Measurements from ENCODE around the gene RGPD3.

RGPD3 gene

GRCh38 chr2:106366204-106366885 is 101.9 kb downstream of the RGPD3 start:
- DNase-seq (ENCODE audit: extremely low read depth, low read depth) = no peak
- no peak for TF ChIP-seq CTCF (IDR thresholded peaks at IDR 0.05; ENCODE audit: low read depth, low read length)

GRCh38 chr2:106363791-106364190 is 104.4 kb downstream of the RGPD3 start:
- DNase-seq (ENCODE audit: extremely low read depth, low read depth) = no peak
- no peak for TF ChIP-seq CTCF (IDR thresholded peaks at IDR 0.05; ENCODE audit: low read depth, low read length)

GRCh38 chr2:106362789-106363188 is 105.4 kb downstream of the RGPD3 start:
- no peak for DNase-seq (ENCODE audit: extremely low read depth, low read depth)
- TF ChIP-seq CTCF (IDR thresholded peaks at IDR 0.05; ENCODE audit: low read depth, low read length) = no peak

GRCh38 chr2:106359512-106359911 is 108.7 kb downstream of the RGPD3 start:
- no peak for TF ChIP-seq CTCF (IDR thresholded peaks at IDR 0.05; ENCODE audit: low read depth, low read length)
- DNase-seq (ENCODE audit: extremely low read depth, low read depth) = no peak

DNA sequence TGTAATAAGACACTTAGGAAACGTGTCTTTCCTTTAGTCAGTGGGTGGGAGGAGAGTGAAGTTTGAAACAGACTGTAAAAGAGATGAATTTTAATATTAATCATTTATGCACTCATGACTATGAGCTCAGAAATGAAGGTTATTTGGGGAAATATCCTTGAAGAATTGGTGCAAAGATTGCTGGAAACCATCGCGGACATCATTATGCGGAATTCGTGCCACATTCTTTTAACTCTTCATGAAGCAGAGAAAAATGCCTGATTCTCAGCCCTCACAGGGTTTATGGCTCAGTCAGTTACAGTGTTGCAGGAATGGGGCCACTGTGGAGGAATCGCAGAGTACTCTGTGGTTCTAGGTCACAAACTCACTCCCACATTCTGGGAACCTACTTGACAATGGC is 109.7 kb downstream of the RGPD3 start:
- TF ChIP-seq CTCF (IDR thresholded peaks at IDR 0.05; ENCODE audit: low read depth, low read length) = no peak
- DNase-seq (ENCODE audit: extremely low read depth, low read depth) = no peak

DNA sequence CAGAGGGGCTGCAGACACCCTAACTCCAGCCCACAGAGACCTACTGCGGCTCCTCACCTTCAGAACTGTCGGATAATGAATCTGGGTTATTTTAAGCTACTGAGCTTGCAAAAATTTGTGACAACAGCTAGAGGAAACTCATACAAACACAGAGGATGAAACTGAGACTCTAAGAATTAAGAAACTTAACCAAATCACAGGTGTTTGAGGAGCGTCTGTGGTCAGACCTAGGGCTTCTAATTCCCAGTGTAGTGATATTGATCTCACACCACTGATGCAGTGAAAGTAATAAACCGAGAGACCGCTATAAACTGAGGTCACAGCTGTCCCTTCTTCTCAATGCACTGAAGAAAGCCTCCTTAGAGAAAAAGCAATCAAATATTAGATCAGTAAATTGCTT is 110.1 kb downstream of the RGPD3 start:
- no peak for DNase-seq (ENCODE audit: extremely low read depth, low read depth)
- TF ChIP-seq CTCF (IDR thresholded peaks at IDR 0.05; ENCODE audit: low read depth, low read length) = no peak

GRCh38 chr2:106356291-106356690 is 111.9 kb downstream of the RGPD3 start:
- TF ChIP-seq CTCF (IDR thresholded peaks at IDR 0.05; ENCODE audit: low read depth, low read length) = no peak
- no peak for DNase-seq (ENCODE audit: extremely low read depth, low read depth)

Data from AG09319 (cell line).